PC-9 (cell line): ENCODE measurements around the gene DACH1.

Experiments used
- CTCF ChIP-seq: fragments of 200-600 bp; sonication (generic); conservative IDR thresholded peaks from 2 replicates; pipeline ENCODE4 v1.6.1; 2017; ENCODE audit warnings: mixed run types, antibody characterized with exemption, mild to moderate bottlenecking, moderate library complexity
- EZH2 ChIP-seq: fragments of 200-600 bp; sonication (generic); IDR thresholded peaks from 2 replicates; pipeline ENCODE4 v1.8.0; 2017; ENCODE audit warnings: antibody characterized with exemption, low read depth

- TF ChIP-seq CTCF (no peak), EZH2 (no peak)
These were observed 353.5 kb downstream of the DACH1 start for GRCh38 chr13:71513411-71514033.
